Urinary bladder (tissue), 4 donors: ENCODE data around the gene TCEA3. TPM values are rescaled to one million over a fixed set of nuclear protein-coding genes. Genes with fewer than 3 reads are reported as not detected.
A peak's percentile ranks its signal among the peaks of the same experiment; 100 is the strongest.

Experiments used
- DNase-seq: peaks from one replicate; pipeline ENCODE4 v3.0.0-alpha.2; 2015; ENCODE audit errors: extremely low spot score
- H3K27ac ChIP-seq: one replicate; pipeline ENCODE4 v1.5.1; 2013; ENCODE audit warnings: low read depth, mild to moderate bottlenecking, moderate library complexity
- H3K36me3 ChIP-seq: one replicate; pipeline ENCODE4 v1.6.1; 2013; ENCODE audit warnings: mild to moderate bottlenecking, moderate library complexity; ENCODE audit not compliant: insufficient read depth
- H3K4me1 ChIP-seq: one replicate; pipeline ENCODE4 v1.6.1; 2013; ENCODE audit warnings: mild to moderate bottlenecking, moderate library complexity; ENCODE audit not compliant: insufficient read depth
- H3K4me3 ChIP-seq: one replicate; pipeline ENCODE4 v1.5.1; 2013; ENCODE audit warnings: low read depth, low read length
- WGBS: extraction: QIAGEN DNeasy Blood & Tissue Kit; methylation state at CpG from one replicate; pipeline ENCODE4 v1.1.7; 2013; 5-methylcytosine and 5-hydroxymethylcytosine counted together
- polyA plus RNA-seq: library from polyadenylated mRNA; stranded (reverse); fragments of 200-250 nt; gene quantifications from one replicate; pipeline ENCODE4 v1.2.3, GENCODE V29; 2013
- total RNA-seq: library from RNA; depleted of rRNA; stranded (reverse); fragments of >200 nt; gene quantifications from one replicate; pipeline ENCODE4 v1.2.3, GENCODE V29; 2014
- donor health status: healthy with polysubstance abuse.
- donor health status: healthy.

TCEA3 gene
- total RNA-seq (44.8 TPM), polyA plus RNA-seq (28.5 TPM)

DNA sequence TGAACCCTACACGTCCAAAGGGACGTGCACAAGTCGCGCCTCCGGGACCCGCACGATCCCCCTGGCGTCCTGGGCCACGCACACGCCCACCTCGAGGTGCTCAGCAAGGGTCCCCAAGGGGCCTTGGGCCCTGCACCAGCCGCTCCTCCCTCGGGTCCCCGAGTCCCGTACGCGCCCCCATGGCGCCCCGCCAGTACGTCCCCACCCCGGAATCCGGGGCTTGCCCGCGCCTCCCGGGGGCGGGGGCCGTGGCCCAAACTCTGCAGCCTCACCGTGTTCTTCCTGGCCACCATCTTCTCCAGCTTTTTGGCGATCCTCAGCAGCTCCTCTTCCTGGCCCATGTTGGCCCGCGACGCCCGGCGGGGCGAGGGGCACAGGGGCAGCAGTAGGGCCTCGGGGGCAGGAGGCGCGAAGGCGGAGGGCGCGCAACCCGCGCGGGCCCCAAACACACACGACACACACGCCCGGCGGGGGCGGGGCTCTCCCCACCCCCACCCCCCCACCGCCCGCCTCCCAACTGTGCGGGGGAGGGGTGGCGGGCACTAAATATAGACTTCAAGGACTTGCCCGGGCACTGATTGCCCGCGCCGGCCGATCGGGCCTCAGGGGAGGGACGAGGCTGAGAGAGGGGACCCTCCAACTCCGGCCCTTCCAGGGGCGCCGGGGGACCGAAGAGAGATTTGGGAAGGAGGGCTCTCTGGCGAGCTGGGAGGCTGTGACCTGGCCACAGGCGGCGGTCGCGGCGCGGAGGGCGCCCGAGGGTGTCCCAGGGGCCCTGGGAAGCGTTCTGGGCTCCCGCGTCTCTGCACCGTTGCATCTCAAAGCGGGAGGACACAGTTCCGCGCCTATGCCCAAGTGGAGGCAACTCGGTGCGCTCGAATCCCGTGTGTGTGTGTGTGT, at the start of gene TCEA3:
TSS of gene TCEA3 (minus strand) at position 456 of the 900 bp plus-strand sequence. CDS start at position 341, 115 bp downstream.
- no peaks in the 10 kb centered on the region for H3K36me3 ChIP-seq
- peak within 1 kb of the TSS; percentile 79 for H3K27ac ChIP-seq
- no peaks in the 10 kb centered on the region for H3K4me1 ChIP-seq
- DNase-seq, result no peak
- 1% methylated on average over 84 of the region's 84 CpGs for WGBS
- H3K4me3 ChIP-seq, result peak within 1 kb of the TSS; percentile 63

DNA sequence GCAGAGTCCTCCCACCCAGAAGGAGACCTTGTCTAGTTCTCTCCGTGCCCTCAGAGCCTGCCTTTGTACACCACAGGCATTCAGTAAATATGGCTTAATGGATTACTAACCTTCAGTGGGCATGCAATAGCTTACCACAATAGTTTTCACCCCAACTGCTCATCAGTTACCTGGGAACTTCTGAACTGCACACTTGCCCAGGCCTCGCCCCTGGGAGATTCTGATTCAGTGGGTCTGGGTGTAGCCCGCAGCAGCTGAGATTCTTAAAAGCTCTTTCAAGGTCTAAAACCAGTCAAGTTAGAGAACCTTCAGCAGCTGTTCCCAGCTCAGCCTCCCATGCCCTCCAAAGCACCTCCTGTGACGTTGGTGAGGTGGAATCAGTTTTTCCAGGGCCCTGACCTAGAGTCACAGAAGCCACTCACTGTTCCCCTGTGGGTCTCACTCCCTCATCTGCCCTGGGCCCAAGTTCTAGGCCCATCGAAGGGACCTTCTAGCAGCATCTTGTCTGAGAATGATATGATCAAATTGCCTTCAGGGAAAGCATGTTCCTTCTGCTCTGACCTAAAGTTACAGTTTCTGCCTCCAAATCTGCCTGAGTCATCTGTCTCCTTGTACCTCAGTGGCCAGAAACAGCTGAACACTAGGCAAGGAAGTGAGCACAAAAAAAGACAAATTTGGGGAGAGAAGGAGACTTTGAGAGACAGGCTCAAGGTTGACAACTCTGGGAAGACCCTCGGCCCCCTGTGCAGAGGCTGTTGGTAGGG, 48.7 kb upstream of the TCEA3 start:
- H3K27ac ChIP-seq, result no peak overlapping the region
- no peaks in the 10 kb centered on the region for H3K4me1 ChIP-seq
- no peak overlapping the region for H3K4me3 ChIP-seq
- 84% methylated on average over 6 of the region's 6 CpGs for WGBS
- DNase-seq, result no peak
- H3K36me3 ChIP-seq, result no peaks in the 10 kb centered on the region

DNA sequence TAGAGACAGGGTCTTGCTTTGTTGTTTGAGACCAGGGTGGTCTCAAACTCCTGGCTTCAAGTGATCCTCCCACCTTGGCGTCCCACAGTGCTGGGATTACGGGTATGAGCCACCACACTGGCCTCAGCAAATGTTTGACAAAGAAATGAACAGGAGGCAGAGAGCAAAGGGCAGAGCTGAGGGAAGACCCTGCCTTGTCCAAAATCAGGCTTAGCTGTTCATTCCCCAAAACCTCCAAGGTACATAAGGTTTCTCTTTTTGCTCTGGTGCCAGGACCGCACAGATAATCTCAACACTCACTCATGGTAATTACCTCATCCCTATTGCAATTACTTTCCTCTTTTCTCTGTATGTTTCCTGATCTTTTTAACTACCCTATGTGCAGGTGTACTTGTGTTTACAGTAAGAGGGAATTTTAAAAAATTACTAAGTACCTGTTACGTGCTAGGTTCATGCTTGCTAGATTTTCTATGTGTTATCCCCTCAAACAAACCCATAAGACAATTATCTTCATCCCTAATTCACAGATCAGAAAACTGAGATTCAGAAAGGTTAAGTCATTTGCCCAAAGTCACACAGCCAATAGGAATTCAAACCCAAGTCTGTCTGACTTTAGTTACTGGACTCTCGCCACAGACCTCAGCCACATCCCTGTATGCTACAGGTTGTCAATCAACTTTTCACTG, 47.9 kb upstream of the TCEA3 start:
- WGBS, result 91% methylated on average over 5 of the region's 5 CpGs
- no peak for DNase-seq
- Histone ChIP-seq H3K4me3 (no peak overlapping the region), H3K36me3 (no peaks in the 10 kb centered on the region), H3K4me1 (no peaks in the 10 kb centered on the region), H3K27ac (no peak overlapping the region)

DNA sequence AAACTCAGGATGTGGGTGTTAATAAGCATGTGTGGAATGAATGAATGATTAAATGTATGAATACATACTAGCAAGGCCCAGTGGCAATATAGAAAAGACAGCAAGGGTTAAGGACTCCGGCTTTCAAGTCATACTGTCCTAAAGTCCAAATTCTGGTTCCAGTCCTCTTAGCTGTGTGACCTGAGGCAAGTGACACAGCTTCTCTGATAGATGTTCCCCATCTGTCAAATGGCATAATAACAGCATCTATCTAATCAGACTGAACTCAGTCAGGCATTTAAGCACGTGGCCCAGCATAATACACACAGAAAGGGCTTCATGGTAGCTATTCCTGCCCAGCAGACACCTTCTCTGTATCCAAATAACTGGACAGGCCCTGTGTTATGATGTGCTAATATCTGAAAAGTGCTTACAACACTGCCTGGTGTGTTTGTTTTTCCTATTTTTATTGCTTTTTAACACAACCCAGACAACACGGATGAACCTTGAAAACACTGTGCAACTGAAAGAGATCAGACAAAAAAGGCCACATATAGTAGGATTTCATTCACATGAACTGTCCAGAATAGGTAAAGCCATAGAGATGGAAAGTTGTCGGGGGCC, 47.0 kb upstream of the TCEA3 start:
- H3K36me3 ChIP-seq, result no peaks in the 10 kb centered on the region
- no peak overlapping the region for H3K27ac ChIP-seq
- 69% methylated on average over 4 of the region's 4 CpGs for WGBS
- H3K4me1 ChIP-seq, result no peaks in the 10 kb centered on the region
- no peak overlapping the region for H3K4me3 ChIP-seq
- DNase-seq, result no peak

DNA sequence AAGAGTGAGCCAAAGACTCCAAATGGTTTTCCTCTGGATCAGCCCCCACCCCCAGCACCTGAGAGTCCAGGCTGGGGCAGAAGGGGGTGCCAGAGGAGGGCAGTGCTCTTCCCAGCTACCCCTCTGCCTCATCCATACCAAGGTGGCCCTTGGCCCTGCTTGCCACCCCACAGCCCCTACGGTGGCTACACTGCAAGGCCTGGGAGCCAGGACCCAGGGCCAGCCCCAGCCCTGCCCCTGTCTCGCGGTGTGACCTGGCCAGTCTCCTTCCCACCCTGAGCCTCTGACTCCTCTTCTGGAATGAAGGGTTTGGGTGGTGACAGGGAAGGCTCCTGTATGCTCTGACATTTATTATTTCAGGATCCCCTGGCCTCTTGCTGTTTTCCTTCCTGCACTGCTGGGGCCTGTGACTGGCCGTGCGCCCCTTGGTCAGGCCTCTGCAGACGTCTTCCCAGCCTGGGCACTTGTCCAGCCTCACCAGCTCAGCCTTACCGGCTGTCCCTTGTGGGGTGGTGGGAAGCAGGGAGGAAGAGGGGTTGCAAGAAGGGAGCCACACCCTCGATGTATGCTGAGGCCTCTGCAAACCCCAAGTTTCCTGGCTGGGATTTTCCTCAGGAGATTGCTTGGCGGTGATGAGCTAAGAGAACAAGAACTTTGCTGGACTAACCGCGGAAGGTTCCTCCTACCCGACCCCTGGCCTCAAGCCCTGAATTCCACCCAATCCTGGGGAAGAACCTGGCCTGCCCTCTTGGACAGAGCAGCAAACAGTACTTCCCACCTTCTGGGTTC, 45.9 kb upstream of the TCEA3 start:
- no peak overlapping the region for H3K4me3 ChIP-seq
- H3K27ac ChIP-seq, result peak overlapping the region; percentile 35
- WGBS, result 42% methylated on average over 12 of the region's 12 CpGs
- H3K36me3 ChIP-seq, result no peaks in the 10 kb centered on the region
- H3K4me1 ChIP-seq, result no peaks in the 10 kb centered on the region
- DNase-seq, result no peak

DNA sequence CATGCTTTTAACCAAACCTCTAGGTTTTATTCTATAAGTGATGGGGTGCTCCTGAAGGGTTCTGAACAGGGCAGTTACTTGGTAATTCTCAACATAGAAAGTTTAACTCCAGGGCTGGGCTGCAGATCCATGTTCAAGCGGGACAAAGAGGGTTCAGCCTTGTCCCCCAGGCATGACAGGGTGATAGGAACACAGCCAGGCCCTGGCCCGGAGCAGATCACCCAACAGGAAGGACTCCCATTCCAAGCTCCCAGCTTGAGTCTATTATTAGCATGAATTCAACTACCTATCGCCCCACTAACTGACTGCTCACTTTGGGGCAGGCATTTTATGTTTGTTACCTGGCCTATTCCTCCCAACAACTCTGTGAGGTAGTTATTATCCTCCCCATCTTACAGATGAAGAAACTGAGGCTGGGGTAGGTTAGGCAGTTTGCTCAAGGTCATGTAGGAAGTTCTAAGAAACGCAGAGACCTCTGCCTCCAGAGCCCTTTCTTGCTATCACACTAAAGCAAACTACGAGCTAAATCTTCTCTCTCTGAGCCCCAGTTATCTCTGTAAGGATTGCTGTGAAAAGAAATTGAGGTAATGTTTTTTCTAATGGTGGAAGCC, 44.9 kb upstream of the TCEA3 start:
- Histone ChIP-seq H3K4me1 (no peaks in the 10 kb centered on the region), H3K36me3 (no peaks in the 10 kb centered on the region), H3K4me3 (no peak overlapping the region), H3K27ac (no peak overlapping the region)
- 59% methylated on average over 5 of the region's 5 CpGs for WGBS
- DNase-seq, result no peak

DNA sequence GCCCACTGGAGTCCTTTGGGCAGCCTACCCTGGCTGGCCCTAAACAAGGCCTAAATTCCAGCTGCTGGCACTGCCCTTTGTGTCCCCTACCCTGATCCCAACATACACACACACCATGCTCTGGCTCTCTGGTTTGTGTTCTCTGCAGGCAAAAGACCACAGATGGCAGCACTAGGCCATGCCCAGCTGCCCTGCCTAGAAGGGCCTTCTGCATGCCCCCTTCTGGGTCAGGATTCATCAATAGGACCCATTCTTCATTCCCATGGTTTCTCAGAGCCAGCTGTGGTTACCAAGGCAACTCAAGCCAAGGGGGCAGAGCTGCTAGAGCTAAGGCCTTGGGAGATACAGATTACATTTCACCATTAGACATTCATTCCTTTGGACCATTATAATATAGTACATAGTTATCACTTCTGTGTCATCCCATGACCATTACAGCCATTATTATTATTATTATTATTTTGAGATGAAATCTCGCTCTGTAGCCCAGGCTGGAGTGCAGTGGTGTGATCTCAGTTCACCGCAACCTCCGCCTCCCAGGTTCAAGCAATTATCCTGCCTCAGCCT, 42.0 kb upstream of the TCEA3 start:
- no peak overlapping the region for H3K4me3 ChIP-seq
- H3K36me3 ChIP-seq, result no peaks in the 10 kb centered on the region
- H3K4me1 ChIP-seq, result no peaks in the 10 kb centered on the region
- H3K27ac ChIP-seq, result no peak overlapping the region
- 97% methylated on average over 3 of the region's 3 CpGs for WGBS
- no peak for DNase-seq

DNA sequence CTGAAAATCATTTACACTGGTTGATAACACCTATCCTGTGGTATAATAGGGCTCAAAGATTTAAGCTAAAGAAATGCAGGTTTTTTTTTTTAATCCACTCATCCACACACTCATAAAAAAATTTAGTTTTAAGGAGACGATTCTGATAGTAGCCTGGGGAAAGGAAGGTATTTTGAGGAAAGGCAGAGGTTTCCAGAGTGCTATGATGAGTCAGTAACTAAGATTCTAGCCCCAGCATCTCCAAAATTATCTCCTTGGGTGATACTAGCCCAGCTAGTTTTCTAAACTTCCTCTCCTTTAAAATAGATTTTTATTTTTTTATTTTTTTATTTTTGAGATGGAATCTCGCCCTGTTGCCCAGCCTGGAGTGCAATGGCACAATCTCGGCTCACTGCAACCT, 38.7 kb upstream of the TCEA3 start:
- Histone ChIP-seq H3K36me3 (no peaks in the 10 kb centered on the region), H3K4me1 (no peaks in the 10 kb centered on the region), H3K4me3 (no peak overlapping the region), H3K27ac (no peak overlapping the region)
- DNase-seq, result no peak
- WGBS, result 83% methylated on average over 3 of the region's 3 CpGs

DNA sequence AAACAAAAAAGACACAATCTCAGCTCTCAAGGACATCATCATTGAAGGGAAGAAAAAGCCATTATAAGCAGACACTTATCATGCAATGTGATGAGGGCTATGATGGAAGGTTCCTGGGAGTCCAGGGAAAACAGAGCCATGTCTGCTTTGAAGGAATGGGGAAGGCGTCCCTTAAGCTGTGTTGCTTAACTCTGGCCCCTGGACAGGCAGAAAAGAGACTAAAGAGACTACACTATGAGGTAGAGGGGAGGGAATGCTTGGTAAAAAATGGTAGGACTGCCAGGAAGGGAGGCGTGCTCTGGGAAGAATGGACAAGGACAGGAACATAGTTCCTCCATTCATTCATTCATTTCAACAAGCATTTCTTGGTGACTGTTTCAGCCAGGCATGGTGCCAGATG, 38.2 kb upstream of the TCEA3 start:
- Histone ChIP-seq H3K27ac (no peak overlapping the region), H3K4me1 (no peaks in the 10 kb centered on the region), H3K36me3 (no peaks in the 10 kb centered on the region), H3K4me3 (no peak overlapping the region)
- DNase-seq, result no peak
- WGBS, result 98% methylated on average over 2 of the region's 2 CpGs

DNA sequence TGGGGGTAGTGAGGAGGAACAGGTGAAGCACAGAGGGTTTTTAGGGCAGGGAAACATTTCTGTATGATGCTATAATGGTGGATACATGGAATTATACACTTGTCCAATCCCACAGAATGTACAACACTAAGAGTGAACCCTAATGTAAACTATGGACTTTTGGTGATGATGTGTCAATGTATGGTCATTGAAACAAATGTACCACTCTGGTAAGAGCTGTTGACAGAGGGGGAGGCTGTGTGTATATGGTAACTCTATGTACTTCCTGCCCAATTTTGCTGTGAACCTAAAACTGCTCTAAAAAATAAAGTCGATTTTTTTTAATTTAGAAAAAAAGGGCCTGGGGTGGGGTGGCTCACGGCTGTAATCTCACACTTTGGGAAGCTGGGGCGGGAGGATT, 36.5 kb upstream of the TCEA3 start:
- WGBS, result 88% methylated on average over 3 of the region's 3 CpGs
- no peak for DNase-seq
- H3K27ac ChIP-seq, result no peak overlapping the region
- no peak overlapping the region for H3K4me3 ChIP-seq
- no peaks in the 10 kb centered on the region for H3K36me3 ChIP-seq
- H3K4me1 ChIP-seq, result no peaks in the 10 kb centered on the region

DNA sequence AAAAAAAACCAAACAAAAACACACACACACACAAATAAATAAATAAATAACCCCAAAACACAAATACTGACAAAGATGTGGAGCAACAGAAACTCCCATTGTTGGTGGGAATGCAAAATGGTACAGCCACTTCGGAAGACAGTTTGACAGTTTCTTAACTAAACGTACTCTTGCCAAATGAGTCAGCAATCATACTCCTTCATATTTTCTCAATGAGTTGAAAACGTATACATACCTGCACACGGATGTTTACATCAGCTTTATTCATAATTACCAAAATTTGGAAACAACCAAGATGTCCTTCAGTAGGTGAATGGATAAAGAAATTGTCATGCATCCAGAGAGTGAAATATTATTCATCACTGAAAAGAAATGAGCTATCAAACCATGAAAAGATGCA, 36.0 kb upstream of the TCEA3 start:
- Histone ChIP-seq H3K27ac (no peak overlapping the region), H3K36me3 (no peaks in the 10 kb centered on the region), H3K4me1 (no peaks in the 10 kb centered on the region), H3K4me3 (no peak overlapping the region)
- WGBS, result 80% methylated on average over 4 of the region's 4 CpGs
- DNase-seq, result no peak

DNA sequence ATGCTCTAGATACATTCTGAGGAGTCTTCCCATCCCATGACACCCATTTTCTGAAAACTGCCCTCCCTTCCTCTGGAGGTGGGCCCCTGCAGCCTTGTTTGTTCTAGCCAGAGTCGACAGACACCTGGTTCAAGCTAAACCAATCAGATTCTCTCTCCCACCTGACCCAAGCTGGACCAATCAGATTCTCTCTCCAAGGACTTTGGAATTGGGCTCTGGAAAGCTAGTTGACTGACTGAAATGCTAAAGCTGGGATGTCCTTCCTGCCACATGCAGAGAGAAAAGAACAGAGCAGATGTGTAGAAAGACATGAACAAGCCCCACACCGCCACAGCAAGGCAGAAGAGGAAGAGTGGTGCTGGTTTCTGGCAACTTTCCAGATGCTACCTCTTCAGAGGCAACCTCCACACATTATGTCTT, 34.8 kb upstream of the TCEA3 start:
- H3K36me3 ChIP-seq, result no peaks in the 10 kb centered on the region
- 74% methylated on average over 2 of the region's 2 CpGs for WGBS
- no peak overlapping the region for H3K4me3 ChIP-seq
- no peak for DNase-seq
- no peak overlapping the region for H3K27ac ChIP-seq
- no peaks in the 10 kb centered on the region for H3K4me1 ChIP-seq
